ENCODE results near the gene CRYZL1. TPM values are rescaled to one million over a fixed set of nuclear protein-coding genes. Genes with fewer than 3 reads are reported as not detected.
"Not testable (repeated sequence)": the region's sequence is repeated elsewhere in the genome, so short reads cannot be mapped to it uniquely, and the experiment has no call there.

CRYZL1 gene
- total RNA-seq, 3 donors from 2014 or later: 20.8 to 23.0 (median 22.8) TPM

GRCh38 chr21:33576741-33577141, 64.8 kb downstream of the CRYZL1 start:
- H3K36me3 Mint-ChIP-seq (ENCODE audit: insufficient read depth): peaks cover 19% of the 10 kb centered on the region
- not testable (repeated sequence) for ATAC-seq; H3K9me3 Mint-ChIP-seq; H3K27me3 Mint-ChIP-seq (ENCODE audit: low read depth); H3K4me1 Mint-ChIP-seq (ENCODE audit: low read depth); DNase-seq; H3K4me3 Mint-ChIP-seq

GRCh38 chr21:33572350-33572749, 69.2 kb downstream of the CRYZL1 start:
- peaks cover 31% of the 10 kb centered on the region for H3K36me3 Mint-ChIP-seq (ENCODE audit: insufficient read depth)
- H3K4me1 Mint-ChIP-seq (ENCODE audit: low read depth): peaks cover 9% of the 10 kb centered on the region
- H3K9me3 Mint-ChIP-seq: no peaks in the 10 kb centered on the region
- no peak overlapping the region for H3K4me3 Mint-ChIP-seq
- ATAC-seq (no peak), DNase-seq (no peak)
- H3K27me3 Mint-ChIP-seq (ENCODE audit: low read depth): no peaks in the 10 kb centered on the region

GRCh38 chr21:33569991-33570390, 71.5 kb downstream of the CRYZL1 start:
- Mint-ChIP-seq H3K36me3 (ENCODE audit: insufficient read depth) (peaks cover 24% of the 10 kb centered on the region), H3K27me3 (ENCODE audit: low read depth) (no peaks in the 10 kb centered on the region), H3K4me1 (ENCODE audit: low read depth) (peaks cover 13% of the 10 kb centered on the region), H3K9me3 (no peaks in the 10 kb centered on the region), H3K4me3 (no peak overlapping the region)
- DNase-seq: no peak
- ATAC-seq: no peak

- Mint-ChIP-seq H3K4me3 (no peak overlapping the region), H3K36me3 (ENCODE audit: insufficient read depth) (peaks cover 21% of the 10 kb centered on the region), H3K4me1 (ENCODE audit: low read depth) (peaks cover 16% of the 10 kb centered on the region), H3K27me3 (ENCODE audit: low read depth) (no peaks in the 10 kb centered on the region), H3K9me3 (no peaks in the 10 kb centered on the region)
- DNase-seq (no peak), ATAC-seq (no peak)
These were observed 73.1 kb downstream of the CRYZL1 start for GRCh38 chr21:33568448-33568847.

GRCh38 chr21:33567914-33568313, 73.6 kb downstream of the CRYZL1 start:
- Mint-ChIP-seq H3K4me3 (no peak overlapping the region), H3K4me1 (ENCODE audit: low read depth) (peaks cover 20% of the 10 kb centered on the region), H3K36me3 (ENCODE audit: insufficient read depth) (peaks cover 21% of the 10 kb centered on the region), H3K27me3 (ENCODE audit: low read depth) (no peaks in the 10 kb centered on the region), H3K9me3 (no peaks in the 10 kb centered on the region)
- DNase-seq (no peak), ATAC-seq (no peak)

- Mint-ChIP-seq H3K36me3 (ENCODE audit: insufficient read depth) (peaks cover 22% of the 10 kb centered on the region), H3K4me3 (no peak overlapping the region), H3K9me3 (no peaks in the 10 kb centered on the region), H3K27me3 (ENCODE audit: low read depth) (no peaks in the 10 kb centered on the region), H3K4me1 (ENCODE audit: low read depth) (peaks cover 26% of the 10 kb centered on the region)
- peak; percentile 72 to 74 for ATAC-seq
- no peak for DNase-seq
These were observed 75.0 kb downstream of the CRYZL1 start for GRCh38 chr21:33566514-33566913.

GRCh38 chr21:33562389-33562788, 79.2 kb downstream of the CRYZL1 start:
- Mint-ChIP-seq H3K36me3 (ENCODE audit: insufficient read depth) (peaks cover 41% of the 10 kb centered on the region), H3K27me3 (ENCODE audit: low read depth) (no peaks in the 10 kb centered on the region), H3K9me3 (no peaks in the 10 kb centered on the region), H3K4me3 (no peak overlapping the region), H3K4me1 (ENCODE audit: low read depth) (peaks cover 40% of the 10 kb centered on the region)
- DNase-seq (no peak), ATAC-seq (no peak)

GRCh38 chr21:33561373-33561772, 80.2 kb downstream of the CRYZL1 start:
- H3K9me3 Mint-ChIP-seq: no peaks in the 10 kb centered on the region
- H3K36me3 Mint-ChIP-seq (ENCODE audit: insufficient read depth): peaks cover 48% of the 10 kb centered on the region
- no peak overlapping the region for H3K4me3 Mint-ChIP-seq
- H3K4me1 Mint-ChIP-seq (ENCODE audit: low read depth): peaks cover 47% of the 10 kb centered on the region
- no peak for DNase-seq
- no peaks in the 10 kb centered on the region for H3K27me3 Mint-ChIP-seq (ENCODE audit: low read depth)
- ATAC-seq: no peak

GRCh38 chr21:33560965-33561364, 80.6 kb downstream of the CRYZL1 start:
- peaks cover 52% of the 10 kb centered on the region for H3K36me3 Mint-ChIP-seq (ENCODE audit: insufficient read depth)
- H3K27me3 Mint-ChIP-seq (ENCODE audit: low read depth): no peaks in the 10 kb centered on the region
- DNase-seq (no peak), ATAC-seq (no peak)
- no peaks in the 10 kb centered on the region for H3K9me3 Mint-ChIP-seq
- H3K4me1 Mint-ChIP-seq (ENCODE audit: low read depth): peaks cover 50% of the 10 kb centered on the region
- H3K4me3 Mint-ChIP-seq: no peak overlapping the region

GRCh38 chr21:33559813-33560212, 81.7 kb downstream of the CRYZL1 start:
- H3K4me1 Mint-ChIP-seq (ENCODE audit: low read depth): peaks cover 58% of the 10 kb centered on the region

GRCh38 chr21:33558777-33559421, 82.6 kb downstream of the CRYZL1 start:
- Mint-ChIP-seq H3K9me3 (no peaks in the 10 kb centered on the region), H3K27me3 (ENCODE audit: low read depth) (no peaks in the 10 kb centered on the region), H3K36me3 (ENCODE audit: insufficient read depth) (peaks cover 68% of the 10 kb centered on the region), H3K4me3 (no peak overlapping the region), H3K4me1 (ENCODE audit: low read depth) (peaks cover 66% of the 10 kb centered on the region)
- ATAC-seq (no peak), DNase-seq (no peak)

More at GRCh38 chr21:33559813-33560212, 81.7 kb downstream of the CRYZL1 start:
- Mint-ChIP-seq H3K36me3 (ENCODE audit: insufficient read depth) (peaks cover 58% of the 10 kb centered on the region), H3K27me3 (ENCODE audit: low read depth) (no peaks in the 10 kb centered on the region), H3K4me3 (no peak overlapping the region), H3K9me3 (no peaks in the 10 kb centered on the region)
- no peak for DNase-seq
- ATAC-seq: no peak

- Mint-ChIP-seq H3K9me3 (no peaks in the 10 kb centered on the region), H3K36me3 (ENCODE audit: insufficient read depth) (peaks cover 68% of the 10 kb centered on the region), H3K4me1 (ENCODE audit: low read depth) (peaks cover 63% of the 10 kb centered on the region), H3K4me3 (no peak overlapping the region), H3K27me3 (ENCODE audit: low read depth) (no peaks in the 10 kb centered on the region)
- no peak for DNase-seq
- ATAC-seq: no peak
These were observed 84.1 kb downstream of the CRYZL1 start for GRCh38 chr21:33557447-33557846.

- DNase-seq: no peak
- no peak for ATAC-seq
- H3K27me3 Mint-ChIP-seq (ENCODE audit: low read depth): no peaks in the 10 kb centered on the region
- H3K36me3 Mint-ChIP-seq (ENCODE audit: insufficient read depth): peaks cover 65% of the 10 kb centered on the region
- no peaks in the 10 kb centered on the region for H3K9me3 Mint-ChIP-seq
- peak overlapping the region; percentile 8 for H3K4me3 Mint-ChIP-seq
- H3K4me1 Mint-ChIP-seq (ENCODE audit: low read depth): peaks cover 51% of the 10 kb centered on the region
These were observed 86.6 kb downstream of the CRYZL1 start for GRCh38 chr21:33554982-33555344.

GRCh38 chr21:33554236-33554981, 87.1 kb downstream of the CRYZL1 start:
- Mint-ChIP-seq H3K4me3 (peak overlapping the region; percentile 24), H3K4me1 (ENCODE audit: low read depth) (peaks cover 53% of the 10 kb centered on the region), H3K27me3 (ENCODE audit: low read depth) (no peaks in the 10 kb centered on the region), H3K9me3 (no peaks in the 10 kb centered on the region), H3K36me3 (ENCODE audit: insufficient read depth) (peaks cover 64% of the 10 kb centered on the region)
- ATAC-seq (no peak), DNase-seq (no peak)

GRCh38 chr21:33552999-33553598, 88.4 kb downstream of the CRYZL1 start:
- Mint-ChIP-seq H3K4me1 (ENCODE audit: low read depth) (peaks cover 51% of the 10 kb centered on the region), H3K4me3 (no peak overlapping the region), H3K36me3 (ENCODE audit: insufficient read depth) (peaks cover 67% of the 10 kb centered on the region), H3K27me3 (ENCODE audit: low read depth) (no peaks in the 10 kb centered on the region), H3K9me3 (no peaks in the 10 kb centered on the region)
- DNase-seq (no peak), ATAC-seq (peak in 1 of 2 donors; percentile 22)
